ENCODE data around the gene SPAG17. TPM values are rescaled to one million over a fixed set of nuclear protein-coding genes. Genes with fewer than 3 reads are reported as not detected.

The SPAG17 gene
- polyA plus RNA-seq, 1 of the 3 experiments (the other 2 are of a cell fraction) = not detected

DNA sequence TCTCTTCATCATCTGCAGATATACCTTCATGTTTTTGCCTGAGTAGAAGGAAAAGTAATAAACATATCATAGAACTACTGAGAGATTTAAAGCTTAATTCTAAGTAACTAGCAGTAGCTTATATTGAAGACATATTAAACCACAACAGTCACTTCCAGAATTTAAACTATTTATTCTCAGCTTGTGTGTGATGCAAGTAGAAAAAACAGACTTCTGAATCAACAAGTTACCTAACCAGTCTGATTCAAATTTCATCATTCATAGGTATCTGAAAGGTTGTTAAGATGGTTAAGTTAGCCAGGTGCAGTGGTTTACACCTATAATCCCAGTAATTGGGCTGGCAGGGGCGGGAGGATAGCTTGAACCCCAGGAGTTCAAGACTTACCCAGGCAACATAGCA, 41.9 kb downstream of the SPAG17 start:
- Histone ChIP-seq H3K27ac (ENCODE audit: low read depth in 2 of 2, low read length in 1 of 2) (no peak overlapping the region), H3K27me3 (ENCODE audit: insufficient read depth) (no peaks in the 10 kb centered on the region), H3K79me2 (ENCODE audit: insufficient read depth) (no peaks in the 10 kb centered on the region), H4K20me1 (ENCODE audit: insufficient read depth) (no peaks in the 10 kb centered on the region), H3K4me1 (ENCODE audit: control insufficient read depth in 1 of 2, insufficient read depth in 2 of 2, low read depth in 1 of 2, low read length in 1 of 2) (no peaks in the 10 kb centered on the region), H3K4me3 (ENCODE audit: low read depth in 2 of 2, low read length in 1 of 2) (no peak overlapping the region), H3K36me3 (replicated peaks in 1 of 2; ENCODE audit: control insufficient read depth in 1 of 2, insufficient read depth in 2 of 2, low read length in 1 of 2) (no peaks in the 10 kb centered on the region), H3K9me2 (no peaks in the 10 kb centered on the region), H3K9ac (no peak overlapping the region), H3K9me3 (no peaks in the 10 kb centered on the region), H3F3A (replicated peaks; ENCODE audit: insufficient read depth) (no peaks in the 10 kb centered on the region), H3K4me2 (no peak overlapping the region), H2AFZ (ENCODE audit: low read depth) (no peak overlapping the region)
- WGBS (ENCODE audit: low lambda C conversion rate) = 0% methylated on average over 1 of the region's 1 CpG
- TF ChIP-seq EZH2phosphoT487 (IDR thresholded peaks at IDR 0.05; ENCODE audit: borderline replicate concordance, low read depth) (no peak), CTCF (IDR thresholded peaks at IDR 0.05) (no peak)
- TF ChIP-seq, protein P1, sequence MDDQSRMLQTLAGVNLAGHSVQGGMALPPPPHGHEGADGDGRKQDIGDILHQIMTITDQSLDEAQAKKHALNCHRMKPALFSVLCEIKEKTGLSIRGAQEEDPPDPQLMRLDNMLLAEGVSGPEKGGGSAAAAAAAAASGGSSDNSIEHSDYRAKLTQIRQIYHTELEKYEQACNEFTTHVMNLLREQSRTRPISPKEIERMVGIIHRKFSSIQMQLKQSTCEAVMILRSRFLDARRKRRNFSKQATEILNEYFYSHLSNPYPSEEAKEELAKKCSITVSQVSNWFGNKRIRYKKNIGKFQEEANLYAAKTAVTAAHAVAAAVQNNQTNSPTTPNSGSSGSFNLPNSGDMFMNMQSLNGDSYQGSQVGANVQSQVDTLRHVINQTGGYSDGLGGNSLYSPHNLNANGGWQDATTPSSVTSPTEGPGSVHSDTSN (IDR thresholded peaks at IDR 0.05) = no peak
- no peak for DNase-seq
- ChIA-PET POLR2A (no interaction called here), CTCF (interaction anchor here (3.4 kb wide), 1 partner anchor 8 kb away, joined by 15 read pairs; no protein-coding TSS in a partner anchor)

- Histone ChIP-seq H2AFZ (ENCODE audit: low read depth) (no peak overlapping the region), H3K4me3 (ENCODE audit: low read depth in 2 of 2, low read length in 1 of 2) (no peak overlapping the region), H3K27me3 (ENCODE audit: insufficient read depth) (no peaks in the 10 kb centered on the region), H3K36me3 (replicated peaks in 1 of 2; ENCODE audit: control insufficient read depth in 1 of 2, insufficient read depth in 2 of 2, low read length in 1 of 2) (no peaks in the 10 kb centered on the region), H3K4me1 (ENCODE audit: control insufficient read depth in 1 of 2, insufficient read depth in 2 of 2, low read depth in 1 of 2, low read length in 1 of 2) (no peaks in the 10 kb centered on the region), H3K9me3 (no peaks in the 10 kb centered on the region), H3K79me2 (ENCODE audit: insufficient read depth) (no peaks in the 10 kb centered on the region), H3K9me2 (no peaks in the 10 kb centered on the region), H3K27ac (ENCODE audit: low read depth in 2 of 2, low read length in 1 of 2) (no peak overlapping the region), H3K4me2 (no peak overlapping the region), H3K9ac (no peak overlapping the region), H3F3A (replicated peaks; ENCODE audit: insufficient read depth) (no peaks in the 10 kb centered on the region), H4K20me1 (ENCODE audit: insufficient read depth) (no peaks in the 10 kb centered on the region)
- ChIA-PET POLR2A (no interaction called here), CTCF (interaction anchor here (3.4 kb wide), 1 partner anchor 9 kb away, joined by 15 read pairs; no protein-coding TSS in a partner anchor)
- 1% methylated on average over 3 of the region's 3 CpGs for WGBS (ENCODE audit: low lambda C conversion rate)
- DNase-seq = no peak
- no peak for TF ChIP-seq YY1 (IDR thresholded peaks at IDR 0.05; ENCODE audit: low read depth)
- TF ChIP-seq RFX5 (IDR thresholded peaks at IDR 0.05; ENCODE audit: low read length) = no peak
Measured at GRCh38 chr1:118142546-118142945, 42.5 kb downstream of the SPAG17 start.

DNA sequence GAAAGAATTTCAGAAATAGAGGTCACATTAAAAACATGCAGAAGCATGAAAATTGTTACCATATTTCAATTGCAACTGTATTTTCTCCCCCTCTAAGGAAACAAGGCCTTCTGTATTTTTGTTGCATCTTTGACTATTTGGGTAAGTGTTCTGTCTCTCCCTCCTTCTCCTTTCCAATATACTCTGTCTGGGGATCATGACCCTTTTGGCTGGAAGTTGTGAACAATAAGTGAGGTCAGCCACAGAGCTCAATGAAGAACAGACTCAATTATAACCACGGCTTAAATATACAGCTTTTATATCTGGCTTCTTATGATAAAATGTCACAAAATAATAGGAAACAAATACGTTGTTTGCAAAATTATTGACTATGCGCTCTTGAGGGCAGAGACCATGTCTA, 47.1 kb downstream of the SPAG17 start:
- POLR2A ChIA-PET = no interaction called here
- Histone ChIP-seq H3K9me3 (no peaks in the 10 kb centered on the region), H3K4me1 (ENCODE audit: control insufficient read depth in 1 of 2, insufficient read depth in 2 of 2, low read depth in 1 of 2, low read length in 1 of 2) (no peaks in the 10 kb centered on the region), H3K36me3 (replicated peaks in 1 of 2; ENCODE audit: control insufficient read depth in 1 of 2, insufficient read depth in 2 of 2, low read length in 1 of 2) (no peaks in the 10 kb centered on the region), H3F3A (replicated peaks; ENCODE audit: insufficient read depth) (no peaks in the 10 kb centered on the region), H3K27ac (ENCODE audit: low read depth in 2 of 2, low read length in 1 of 2) (no peak overlapping the region), H3K9ac (no peak overlapping the region), H3K9me2 (no peaks in the 10 kb centered on the region), H2AFZ (ENCODE audit: low read depth) (no peak overlapping the region), H4K20me1 (ENCODE audit: insufficient read depth) (no peaks in the 10 kb centered on the region), H3K4me3 (ENCODE audit: low read depth in 2 of 2, low read length in 1 of 2) (no peak overlapping the region), H3K79me2 (ENCODE audit: insufficient read depth) (no peaks in the 10 kb centered on the region), H3K4me2 (no peak overlapping the region), H3K27me3 (ENCODE audit: insufficient read depth) (no peaks in the 10 kb centered on the region; the same call in 1 of the 2 replicates)
- WGBS (ENCODE audit: low lambda C conversion rate) = 12% methylated on average over 3 of the region's 3 CpGs
- TF ChIP-seq POLR2AphosphoS5 (IDR thresholded peaks at IDR 0.05; ENCODE audit: low read depth, low read length) = no peak
- TF ChIP-seq, protein P2, sequence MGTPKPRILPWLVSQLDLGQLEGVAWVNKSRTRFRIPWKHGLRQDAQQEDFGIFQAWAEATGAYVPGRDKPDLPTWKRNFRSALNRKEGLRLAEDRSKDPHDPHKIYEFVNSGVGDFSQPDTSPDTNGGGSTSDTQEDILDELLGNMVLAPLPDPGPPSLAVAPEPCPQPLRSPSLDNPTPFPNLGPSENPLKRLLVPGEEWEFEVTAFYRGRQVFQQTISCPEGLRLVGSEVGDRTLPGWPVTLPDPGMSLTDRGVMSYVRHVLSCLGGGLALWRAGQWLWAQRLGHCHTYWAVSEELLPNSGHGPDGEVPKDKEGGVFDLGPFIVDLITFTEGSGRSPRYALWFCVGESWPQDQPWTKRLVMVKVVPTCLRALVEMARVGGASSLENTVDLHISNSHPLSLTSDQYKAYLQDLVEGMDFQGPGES (IDR thresholded peaks at IDR 0.05; ENCODE audit: low read depth, low read length) = no peak
- TF ChIP-seq, protein P3, sequence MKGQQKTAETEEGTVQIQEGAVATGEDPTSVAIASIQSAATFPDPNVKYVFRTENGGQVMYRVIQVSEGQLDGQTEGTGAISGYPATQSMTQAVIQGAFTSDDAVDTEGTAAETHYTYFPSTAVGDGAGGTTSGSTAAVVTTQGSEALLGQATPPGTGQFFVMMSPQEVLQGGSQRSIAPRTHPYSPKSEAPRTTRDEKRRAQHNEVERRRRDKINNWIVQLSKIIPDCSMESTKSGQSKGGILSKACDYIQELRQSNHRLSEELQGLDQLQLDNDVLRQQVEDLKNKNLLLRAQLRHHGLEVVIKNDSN (IDR thresholded peaks at IDR 0.05; ENCODE audit: borderline replicate concordance, low read depth) = no peak
- no peak for TF ChIP-seq MXI1 (IDR thresholded peaks at IDR 0.05; ENCODE audit: low read depth, low read length)
- TF ChIP-seq ELF1 (IDR thresholded peaks at IDR 0.05) = no peak
- no peak for TF ChIP-seq RXRA (IDR thresholded peaks at IDR 0.05; ENCODE audit: borderline replicate concordance, low read depth)
- TF ChIP-seq FOXJ3 (CRISPR knock-in tag; IDR thresholded peaks at IDR 0.05) = no peak
- TF ChIP-seq FOSL2 (IDR thresholded peaks at IDR 0.05; ENCODE audit: borderline replicate concordance, low read depth) = no peak
- CTCF ChIA-PET = no interaction called here
- DNase-seq = no peak
